ENCODE measurements around the gene SLC31A1.

The SLC31A1 gene

GRCh38 chr9:113302792-113303418, 81.6 kb downstream of the SLC31A1 start, which contains the start of gene RNF183:
TSS of gene RNF183 (minus strand) at chr9:113303376. CDS start at chr9:113298184, 5,192 bp downstream.
- no peak for DNase-seq (ENCODE audit: low read depth, low spot score)

- no peak for DNase-seq (ENCODE audit: low read depth, low spot score)
These were observed 85.2 kb downstream of the SLC31A1 start for GRCh38 chr9:113306566-113306965.

- no peak for DNase-seq (ENCODE audit: low read depth, low spot score)
These were observed 86.1 kb downstream of the SLC31A1 start for GRCh38 chr9:113307396-113307975.

GRCh38 chr9:113309204-113309813, 88.0 kb downstream of the SLC31A1 start:
- no peak for DNase-seq (ENCODE audit: low read depth, low spot score)

- no peak for DNase-seq (ENCODE audit: low read depth, low spot score)
These were observed 89.2 kb downstream of the SLC31A1 start for GRCh38 chr9:113310538-113310937.

- DNase-seq (ENCODE audit: low read depth, low spot score): no peak
These were observed 90.6 kb downstream of the SLC31A1 start for GRCh38 chr9:113311961-113312360.

- no peak for DNase-seq (ENCODE audit: low read depth, low spot score)
These were observed 91.9 kb downstream of the SLC31A1 start for GRCh38 chr9:113313261-113313660.
